Islet precursor cell (in vitro differentiated cells): ENCODE data around the gene TXNDC17.
"Not testable (repeated sequence)": the region's sequence is repeated elsewhere in the genome, so short reads cannot be mapped to it uniquely, and the experiment has no call there.

Source experiments
- DNase-seq: peaks from one replicate; pipeline ENCODE4 v3.0.0-alpha.2; 2018

The TXNDC17 gene

DNA sequence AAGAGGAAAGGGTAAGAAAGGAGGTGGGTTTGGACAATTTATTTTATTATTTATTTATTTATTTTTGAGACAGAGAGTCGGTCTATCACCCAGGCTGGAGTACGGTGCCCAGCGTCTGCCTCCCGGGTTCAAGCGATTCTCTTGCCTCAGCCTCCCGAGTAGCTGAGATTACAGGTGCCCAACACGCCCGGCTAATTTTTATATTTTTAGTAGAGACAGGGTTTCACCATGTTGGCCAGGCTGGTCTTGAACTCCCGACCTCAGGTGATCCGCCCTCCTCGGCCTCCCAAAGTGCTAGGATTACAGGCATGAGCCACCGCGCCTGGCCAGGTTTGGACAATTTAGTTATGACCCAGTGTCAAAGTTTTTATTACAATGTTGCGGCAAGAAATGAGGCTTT is 22.3 kb downstream of the TXNDC17 start:
- DNase-seq = not testable (repeated sequence)

DNA sequence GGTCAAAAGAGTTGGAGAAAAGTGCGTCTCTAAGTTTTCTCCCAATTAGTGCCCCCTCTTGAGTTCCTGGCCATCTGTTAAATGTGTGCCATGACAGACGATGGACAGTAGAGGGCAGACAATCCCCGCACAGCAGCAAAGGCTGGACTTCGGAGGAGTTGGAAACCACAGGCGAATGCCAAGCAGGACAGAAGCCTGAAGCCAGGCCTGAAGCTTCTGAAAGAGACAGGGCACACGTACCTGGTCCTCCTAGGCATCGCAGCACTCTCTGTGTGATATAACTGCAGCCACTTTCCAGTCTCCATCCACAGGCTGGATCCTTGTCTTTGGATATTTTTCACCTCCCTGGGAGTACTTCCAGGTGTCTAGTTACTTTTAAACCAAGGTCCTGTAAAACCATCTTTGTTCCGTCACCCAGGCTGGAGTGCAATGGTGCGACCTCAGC is 25.2 kb downstream of the TXNDC17 start:
- peak; percentile 94 for DNase-seq

DNA sequence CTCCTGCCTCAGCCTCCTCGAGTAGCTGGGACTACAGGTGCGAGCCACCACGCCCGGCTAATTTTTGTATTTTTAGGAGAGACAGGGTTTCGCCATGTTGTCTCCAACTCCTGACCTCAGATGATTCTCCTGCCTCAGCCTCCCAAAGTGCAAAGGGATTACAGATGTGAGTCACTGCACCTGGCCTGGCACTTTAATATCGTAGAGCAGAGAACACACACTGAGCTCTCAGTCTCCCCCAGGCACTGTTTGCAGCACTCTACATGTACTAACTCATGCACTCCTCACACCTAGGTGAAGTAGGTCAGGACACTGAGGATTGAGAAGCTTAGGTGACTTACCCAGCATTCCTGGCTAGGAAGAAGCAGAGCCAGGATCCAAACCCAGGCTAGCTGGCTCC is 25.7 kb downstream of the TXNDC17 start:
- DNase-seq = peak; percentile 52

DNA sequence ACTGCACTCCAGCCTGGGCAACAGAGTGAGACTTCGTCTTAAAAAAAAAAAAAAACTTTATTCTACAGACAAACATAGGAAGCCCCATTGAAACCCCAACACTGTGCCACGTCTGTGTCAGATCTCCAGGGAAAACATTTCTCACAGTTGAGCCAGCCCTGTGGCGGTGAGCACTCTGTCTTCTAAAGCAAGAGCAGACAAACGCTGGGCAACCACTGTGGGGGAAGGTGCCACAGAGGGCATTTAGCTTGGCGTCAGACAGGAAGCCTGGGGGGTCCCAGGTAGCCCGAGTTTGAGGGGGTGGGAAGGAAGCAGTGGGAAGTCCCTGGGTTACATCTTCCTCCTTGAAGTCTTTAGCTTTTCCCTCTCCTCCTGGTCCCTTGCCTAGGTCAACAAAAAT is 26.7 kb downstream of the TXNDC17 start:
- DNase-seq = peak; percentile 47

DNA sequence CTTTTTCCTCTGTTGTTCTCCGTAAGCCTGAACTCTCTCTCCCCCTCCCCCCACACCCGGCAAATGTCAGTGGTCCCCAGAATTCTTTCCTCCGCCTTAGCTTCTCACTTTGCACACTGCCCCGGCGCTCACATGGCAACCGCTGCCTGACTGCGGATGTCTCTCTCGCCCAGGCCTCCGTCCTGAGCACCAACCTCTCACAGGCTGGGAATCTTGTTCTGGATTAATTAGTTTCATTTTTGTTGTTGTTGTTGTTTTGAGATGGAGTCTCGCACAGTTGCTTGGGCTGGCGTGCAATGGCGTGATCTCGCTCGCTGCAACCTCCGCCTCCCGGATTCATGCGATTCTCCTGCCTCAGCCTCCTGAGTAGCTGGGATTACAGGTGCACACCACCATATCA is 27.4 kb downstream of the TXNDC17 start:
- DNase-seq = no peak

DNA sequence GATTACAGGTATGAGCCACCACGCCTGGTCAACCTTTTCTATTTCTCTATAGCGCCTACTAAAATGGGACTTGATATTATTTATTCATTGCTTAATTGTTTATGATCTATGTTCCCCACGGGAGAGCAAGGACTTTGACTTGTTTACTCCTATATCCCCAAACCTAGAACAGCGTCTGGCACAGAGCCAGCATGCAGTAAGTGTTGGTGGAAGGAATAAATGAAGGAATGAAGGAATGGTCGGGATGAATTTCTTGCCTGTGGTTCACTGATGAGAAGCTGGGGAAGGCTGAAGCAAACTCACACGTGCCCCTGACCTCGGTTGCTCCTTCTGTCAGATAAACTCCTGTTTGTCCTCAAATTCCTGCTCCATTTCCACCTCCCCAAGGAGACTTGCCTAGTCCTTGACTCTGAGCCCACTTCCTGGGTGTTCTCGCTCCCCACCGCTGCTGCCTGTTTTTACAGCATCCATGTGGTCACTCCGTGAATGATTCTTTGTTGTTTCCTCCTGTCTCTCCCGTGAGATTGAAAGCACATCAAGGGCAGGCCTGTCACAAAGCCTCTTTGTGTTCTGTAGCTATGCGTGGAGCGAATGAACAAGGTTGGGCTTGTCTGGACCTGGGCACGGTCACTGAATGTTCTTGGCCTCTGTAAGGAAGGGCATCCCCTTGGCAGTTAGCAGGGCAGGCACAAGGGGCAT is 28.0 kb downstream of the TXNDC17 start:
- DNase-seq = peak; percentile 61

DNA sequence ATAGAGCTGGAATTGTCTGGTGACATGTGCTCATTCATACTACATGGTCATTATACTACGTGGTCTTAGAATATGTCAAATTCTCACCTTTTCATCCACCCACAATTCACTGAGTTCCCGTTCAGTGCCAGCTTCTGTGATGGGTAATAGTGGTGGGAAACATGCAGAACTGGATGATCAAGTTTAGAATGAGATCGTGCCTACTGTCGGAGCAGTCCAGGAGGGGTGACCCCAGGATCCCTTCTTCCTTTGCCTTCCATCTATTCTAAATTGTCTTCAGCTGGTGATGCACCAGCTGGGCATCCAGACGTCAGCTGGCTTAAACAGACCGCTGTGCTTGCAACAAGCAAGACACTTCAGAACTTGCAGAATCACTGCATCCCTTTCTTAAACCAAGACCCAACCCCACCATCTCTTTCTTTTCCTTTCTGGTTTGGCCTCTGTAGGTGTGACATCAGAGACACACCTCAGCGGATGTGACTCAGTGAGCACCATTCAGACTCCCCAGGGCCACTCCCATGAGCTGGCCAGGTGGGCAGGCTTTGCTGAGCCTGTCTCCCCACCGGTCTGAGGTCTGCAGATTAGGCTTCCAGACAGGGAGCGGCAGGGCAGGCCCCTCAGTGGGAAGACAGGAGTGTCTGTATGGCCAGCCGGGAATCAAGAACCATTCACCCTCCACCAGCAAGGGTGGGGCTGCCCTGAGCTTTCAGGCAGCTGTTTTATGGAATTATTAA is 28.8 kb downstream of the TXNDC17 start:
- DNase-seq = peak; percentile 87

DNA sequence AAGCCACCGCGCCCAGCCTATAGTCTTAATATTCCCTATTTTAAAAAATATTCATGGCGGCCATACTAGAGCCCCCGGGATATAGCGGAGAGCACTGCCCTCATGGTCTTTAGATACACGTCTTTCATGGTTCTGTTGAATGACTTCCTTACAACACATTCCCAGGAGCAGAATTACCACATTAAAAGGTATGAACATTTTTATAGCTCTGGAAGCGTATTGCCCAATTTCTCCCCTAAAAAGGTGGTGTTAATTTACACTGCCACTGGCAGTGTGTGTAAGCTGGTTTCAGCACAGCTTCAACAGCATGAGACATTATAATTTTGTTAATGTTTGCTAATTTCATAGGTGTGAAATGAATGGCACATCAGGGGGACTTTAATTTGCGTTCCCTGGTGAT is 29.7 kb downstream of the TXNDC17 start:
- DNase-seq = no peak

DNA sequence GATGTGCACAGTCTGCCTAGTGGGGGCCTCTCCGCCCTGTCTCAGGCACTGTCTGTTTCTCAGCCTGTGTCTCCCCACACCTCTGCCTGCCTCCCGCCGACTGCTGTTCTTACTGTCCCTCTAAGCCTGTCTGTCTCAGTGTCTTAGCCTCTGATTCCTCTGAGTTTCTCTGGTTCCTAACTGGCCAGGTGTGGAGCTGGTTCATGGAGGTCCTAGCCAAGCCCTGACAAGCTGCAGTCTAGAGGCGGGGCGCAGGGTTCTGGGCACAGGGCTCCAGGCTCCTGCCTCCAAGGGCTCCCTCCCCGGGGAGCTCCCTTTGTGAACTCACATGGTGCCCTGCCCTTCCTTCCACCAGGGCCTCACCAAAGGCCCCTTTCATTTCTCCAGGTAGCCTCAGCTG is 30.1 kb downstream of the TXNDC17 start:
- peak; percentile 51 for DNase-seq

DNA sequence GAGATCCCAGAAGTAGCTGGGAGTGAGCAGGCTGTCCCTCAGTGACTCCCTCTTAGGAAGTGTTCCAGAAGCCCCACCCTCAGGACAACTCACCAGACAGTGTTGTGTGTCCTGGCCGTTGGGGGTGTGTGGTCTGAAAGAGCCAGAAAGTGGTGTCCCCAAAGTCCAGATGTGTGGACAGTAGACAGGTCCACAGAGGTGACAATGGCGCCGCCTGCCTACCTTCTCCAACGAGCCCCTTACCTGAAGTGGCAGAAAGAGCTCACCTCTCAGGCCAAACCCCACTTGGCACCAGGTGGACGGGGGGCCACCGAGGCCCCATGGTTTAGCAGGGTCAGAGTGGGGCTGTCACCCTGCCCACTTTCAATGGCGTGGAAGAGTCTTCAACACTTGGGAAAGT is 30.6 kb downstream of the TXNDC17 start:
- peak; percentile 49 for DNase-seq

DNA sequence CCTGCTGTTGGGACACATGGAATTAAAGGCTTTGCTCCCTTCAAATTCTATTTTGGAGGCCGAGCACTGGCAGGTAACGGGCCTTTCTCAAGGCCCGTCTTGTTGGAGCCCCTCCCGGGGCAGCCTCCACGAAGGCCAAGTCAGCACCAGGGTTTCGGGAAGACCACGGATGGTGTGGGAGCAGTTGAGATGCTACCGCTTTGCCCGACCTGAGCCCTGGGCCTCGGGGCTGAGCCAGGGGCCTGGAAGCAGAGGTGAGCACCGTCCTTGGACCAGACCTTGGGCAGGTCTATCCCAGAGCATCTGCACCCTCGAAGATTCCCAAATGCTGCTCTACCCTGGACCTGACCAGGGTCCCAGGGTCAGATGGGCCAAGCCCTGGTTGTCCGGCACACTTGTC is 33.7 kb downstream of the TXNDC17 start:
- no peak for DNase-seq

DNA sequence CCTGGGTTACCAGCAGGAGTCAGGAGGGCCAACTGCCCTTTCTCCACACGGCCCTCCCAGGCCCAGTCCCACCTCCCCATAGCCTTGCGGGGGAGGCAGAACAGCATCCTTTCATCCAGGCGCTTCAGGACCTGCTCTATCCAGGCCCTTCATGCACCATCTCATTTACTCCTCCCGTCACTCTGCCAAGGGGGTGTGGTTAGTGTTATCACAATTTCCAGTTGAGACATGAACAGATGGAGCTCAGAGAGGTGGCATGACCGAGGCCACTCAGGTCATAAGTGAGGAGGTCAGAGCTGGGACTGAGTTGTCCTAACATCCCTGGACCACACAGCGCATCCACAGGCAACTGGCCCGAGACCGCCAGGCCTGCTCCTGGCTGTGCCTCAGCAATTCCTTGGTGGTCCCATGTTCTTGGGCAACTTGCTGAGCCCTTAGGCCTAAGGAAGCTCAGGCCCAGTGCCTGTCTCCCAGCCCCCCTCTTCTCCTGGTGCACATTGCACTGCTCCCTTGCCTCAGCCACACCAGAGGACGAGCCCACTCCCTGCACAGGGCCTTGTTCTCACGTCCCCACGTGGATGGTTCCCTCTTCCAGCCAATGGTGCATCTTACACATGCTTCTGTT is 34.5 kb downstream of the TXNDC17 start:
- DNase-seq = no peak

DNA sequence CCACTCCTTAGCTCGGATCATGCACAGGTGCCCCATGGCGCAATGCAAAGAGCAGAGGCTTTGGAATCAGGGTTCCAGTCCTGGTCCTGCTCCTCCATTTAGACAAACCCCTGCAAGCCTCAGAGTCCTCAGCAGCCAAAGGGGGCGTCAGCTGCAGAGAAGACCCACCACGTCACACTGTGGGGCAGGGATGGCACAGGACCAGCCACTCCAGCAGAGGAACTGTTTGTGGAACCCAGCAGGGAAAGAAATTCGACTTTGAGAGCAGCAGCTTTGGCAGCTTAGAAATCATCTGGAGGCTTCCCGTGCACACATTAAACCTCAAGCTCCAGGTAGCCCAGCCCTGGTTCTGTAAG is 35.9 kb downstream of the TXNDC17 start:
- DNase-seq = no peak

DNA sequence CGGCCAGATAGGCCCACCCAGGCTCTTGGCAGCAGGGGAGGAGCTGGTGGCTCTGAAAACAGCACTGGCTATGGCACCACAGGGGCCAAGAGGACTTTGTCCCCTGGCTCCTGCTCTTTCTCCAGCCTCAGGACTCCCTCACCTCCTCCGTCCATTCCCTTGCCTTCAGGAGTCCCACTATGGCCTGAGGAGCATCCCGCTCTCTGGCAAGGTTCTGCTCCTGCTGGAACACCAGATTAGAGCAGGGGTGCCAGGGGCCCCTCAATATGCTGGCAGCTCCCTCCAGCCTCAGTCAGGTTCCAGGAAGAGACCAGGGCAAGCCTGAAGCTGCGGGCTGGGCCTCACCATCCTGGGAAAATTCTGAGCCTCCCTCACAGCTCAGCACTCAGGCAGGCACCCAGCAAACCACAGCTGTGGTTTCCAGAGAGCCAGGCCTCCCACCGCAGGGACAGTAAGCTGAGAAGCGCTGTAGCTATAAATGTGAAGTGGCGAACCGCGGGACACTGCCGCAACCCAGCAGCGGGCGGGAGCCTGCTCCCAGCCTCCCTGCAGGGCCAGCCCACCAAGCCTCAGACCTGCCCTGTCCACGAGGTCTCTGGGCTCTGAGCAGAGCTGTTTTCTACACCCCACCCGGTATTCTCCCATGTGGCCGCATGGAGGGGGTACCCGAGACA is 36.4 kb downstream of the TXNDC17 start:
- DNase-seq = no peak

DNA sequence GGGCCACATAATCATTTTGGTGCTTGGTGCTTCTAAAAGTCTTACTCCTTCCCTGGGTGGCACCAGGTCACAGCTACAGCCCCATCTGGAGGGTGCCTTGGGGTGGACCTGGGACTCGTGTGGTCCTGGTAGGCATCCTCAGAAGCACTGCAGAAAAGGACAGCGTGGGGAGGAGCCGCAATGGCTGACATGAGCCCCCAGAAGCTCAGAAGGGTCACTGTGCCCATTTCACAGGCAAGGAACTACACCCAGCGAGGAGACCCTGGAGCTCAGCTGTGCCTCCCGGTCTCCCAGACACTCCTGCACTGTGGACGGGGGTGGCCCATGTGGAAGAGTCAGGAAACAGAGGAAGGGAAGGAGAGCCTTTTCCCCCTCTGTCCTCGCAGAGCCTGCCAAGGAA is 37.1 kb downstream of the TXNDC17 start:
- no peak for DNase-seq

DNA sequence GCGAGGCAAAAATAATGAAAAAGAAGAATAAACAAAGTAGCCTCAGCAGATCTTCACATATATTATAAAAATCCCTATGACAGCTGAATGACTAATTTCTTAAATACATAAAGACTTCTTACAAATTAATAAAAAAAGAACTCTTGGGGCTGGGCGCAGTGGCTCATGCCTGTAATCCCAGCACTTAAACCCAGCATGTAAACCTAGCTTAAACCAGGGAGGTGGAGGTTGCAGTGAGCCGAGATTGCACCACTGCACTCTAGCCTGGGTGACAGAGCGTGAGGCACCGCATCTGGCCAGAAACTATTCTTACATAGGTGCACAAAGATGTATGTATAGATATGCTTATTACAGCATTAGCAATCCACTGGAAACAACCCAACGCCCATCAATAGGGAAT is 38.4 kb downstream of the TXNDC17 start:
- no peak for DNase-seq

DNA sequence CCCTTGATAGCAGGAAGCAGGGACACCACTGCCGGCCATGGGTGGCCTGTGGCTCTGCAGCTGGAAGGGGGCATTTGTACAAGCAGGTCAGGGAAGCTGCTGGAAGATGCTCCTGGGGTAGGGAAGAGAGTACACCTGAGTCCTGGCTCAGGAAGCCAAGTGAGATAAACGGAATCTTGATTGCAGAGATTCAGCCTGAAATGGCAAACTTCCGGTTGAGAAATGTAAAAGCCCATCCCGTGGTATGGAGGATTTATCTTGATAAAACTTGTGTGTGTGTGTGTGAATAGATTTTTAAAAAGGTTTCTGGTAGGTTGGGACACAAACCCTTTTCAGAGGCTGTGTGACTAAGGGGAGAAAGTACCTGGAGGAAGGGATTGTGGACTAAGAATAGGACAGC is 40.3 kb downstream of the TXNDC17 start:
- DNase-seq = no peak

DNA sequence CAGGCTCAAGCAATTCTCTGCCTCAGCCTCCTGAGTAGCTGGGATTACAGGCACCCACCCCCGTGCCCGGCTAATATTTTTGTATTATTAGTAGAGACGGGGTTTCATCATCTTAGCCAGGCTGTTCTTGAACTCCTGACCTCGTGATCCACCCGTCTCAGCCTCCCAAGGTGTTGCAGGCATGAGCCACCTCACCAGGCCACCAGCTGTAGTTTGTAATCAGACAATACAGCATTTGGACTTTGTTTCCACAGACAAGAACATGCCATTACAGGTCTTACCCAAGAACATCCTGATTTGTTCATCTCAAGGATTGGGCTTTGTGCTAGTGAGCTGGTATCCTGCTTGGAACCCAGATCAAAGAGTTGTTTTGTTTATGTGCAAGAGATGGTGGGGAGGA is 40.8 kb downstream of the TXNDC17 start:
- no peak for DNase-seq

DNA sequence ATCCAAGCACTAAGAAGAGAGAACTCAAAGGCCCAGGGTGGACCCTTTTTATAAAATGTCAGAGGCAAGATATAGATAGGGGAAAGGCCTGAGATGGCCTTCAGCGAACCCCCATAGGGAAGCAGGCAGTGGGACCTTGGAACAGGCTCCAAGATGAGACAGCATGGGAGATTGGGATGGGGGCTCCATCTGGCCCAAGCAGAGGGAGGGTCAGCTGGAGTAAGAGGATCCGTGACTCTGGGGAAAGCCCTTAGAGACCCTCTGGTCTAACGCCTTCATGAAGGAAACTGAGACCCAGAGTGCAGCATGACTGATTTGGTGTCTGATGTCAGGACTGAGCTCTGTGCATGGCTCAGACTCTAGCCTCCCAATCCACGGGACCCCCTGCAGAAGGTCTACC is 41.5 kb downstream of the TXNDC17 start:
- no peak for DNase-seq

DNA sequence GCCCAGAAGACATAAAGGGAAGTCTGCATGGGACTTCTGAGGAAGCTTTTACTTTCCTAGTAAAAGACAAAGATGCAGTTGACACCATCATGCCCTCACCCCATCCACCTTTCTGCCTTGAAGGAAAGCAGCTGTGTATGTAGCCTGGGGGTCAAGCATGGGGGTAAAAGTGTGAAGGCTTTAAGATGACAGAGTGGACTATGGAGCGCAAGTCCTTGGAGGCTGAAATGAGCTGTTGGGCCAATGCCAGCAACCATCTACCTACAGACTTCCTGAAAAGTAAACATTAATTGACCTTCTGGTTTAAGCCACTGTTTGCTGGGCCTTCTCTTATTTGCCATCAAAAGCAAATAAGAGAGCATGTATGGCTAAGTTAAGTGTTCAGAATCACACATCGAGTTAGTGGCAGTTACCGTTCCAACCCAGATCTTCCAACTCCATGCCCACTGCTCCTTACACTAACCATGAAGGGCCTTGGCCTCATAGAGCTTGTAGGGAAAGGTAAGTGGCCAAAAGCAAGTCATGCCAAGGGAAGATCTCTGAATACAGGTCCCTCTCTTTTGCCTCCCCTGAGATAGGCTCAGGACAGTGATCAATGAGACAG is 42.3 kb downstream of the TXNDC17 start:
- DNase-seq = no peak

DNA sequence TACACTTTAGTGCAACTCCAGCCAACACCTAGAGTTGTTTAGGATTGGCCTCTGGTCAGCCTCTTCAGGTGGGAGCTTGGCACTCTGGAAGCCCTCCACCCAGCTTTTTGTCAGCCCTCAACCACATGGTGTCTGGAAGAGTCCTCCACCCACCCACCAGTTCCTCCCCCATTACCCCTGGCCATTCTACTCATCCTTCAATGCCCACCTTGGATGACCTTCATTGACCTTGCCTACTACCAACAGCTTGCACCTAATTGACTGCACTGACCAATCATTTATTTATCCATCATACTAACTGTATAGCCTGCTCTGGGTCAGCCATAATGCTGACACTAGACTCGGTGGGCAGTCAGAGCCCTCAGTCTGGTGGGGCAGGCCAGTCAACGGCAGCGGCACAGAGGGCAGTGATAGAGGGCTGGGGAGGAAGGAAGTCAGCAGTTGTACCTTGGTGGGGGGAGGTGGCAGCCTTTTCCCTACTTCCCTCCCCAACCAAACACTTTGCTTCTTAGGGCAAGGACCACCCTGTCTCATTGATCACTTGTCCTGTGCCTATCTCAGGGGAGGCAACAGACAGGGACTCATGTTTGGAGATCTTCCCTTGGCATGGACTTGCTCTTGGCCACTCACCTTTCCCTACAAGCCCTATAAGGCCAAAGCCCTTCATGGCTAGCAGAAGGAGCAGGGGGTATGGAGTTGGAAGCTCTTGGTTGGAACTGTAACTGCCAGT is 43.0 kb downstream of the TXNDC17 start:
- DNase-seq = no peak

DNA sequence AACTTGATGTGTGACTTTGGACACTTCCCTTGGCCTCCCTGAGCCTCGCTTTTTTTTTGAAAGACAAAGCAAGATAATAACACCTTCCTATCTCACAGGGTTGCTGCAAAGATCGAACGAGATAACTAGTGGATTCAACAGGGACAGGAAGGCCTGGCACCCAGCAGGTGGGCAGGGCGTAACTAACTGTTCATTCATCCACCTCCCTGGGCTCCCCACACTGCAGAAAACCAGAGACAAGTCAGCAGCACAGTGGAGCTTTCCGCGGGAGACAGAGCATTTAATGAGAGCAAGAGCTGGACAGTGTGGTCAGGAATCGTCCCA is 43.6 kb downstream of the TXNDC17 start:
- DNase-seq = no peak
